GM12891 (cell line): Measurements from ENCODE around the gene RIOX2.
"Not testable (repeated sequence)": the region's sequence is repeated elsewhere in the genome, so short reads cannot be mapped to it uniquely, and the experiment has no call there.

Source experiments
- DNase-seq: peaks from one replicate; pipeline ENCODE4 v3.0.0; 2011; ENCODE audit warnings: low spot score; ENCODE audit not compliant: insufficient read length
- FAIRE-seq: peaks from 2 replicates; lab custom pipeline; 2011; peaks lifted over from hg19 to GRCh38; lab: Jason Lieb, UNC
- PAX5 ChIP-seq: IDR thresholded peaks from 2 replicates; pipeline ENCODE4 v1.6.1; 2011; ENCODE audit warnings: low read length, moderate library complexity, mild to moderate bottlenecking; ENCODE audit not compliant: insufficient read depth, severe bottlenecking
- POLR2A ChIP-seq: IDR thresholded peaks from 2 replicates; pipeline ENCODE4 v1.6.1; 2011; ENCODE audit warnings: low read depth, low read length, control low read depth
- POLR2AphosphoS5 ChIP-seq: IDR thresholded peaks from 2 replicates; pipeline ENCODE4 v1.6.1; 2011; ENCODE audit warnings: low read depth, low read length, control low read depth
- POU2F2 ChIP-seq: IDR thresholded peaks from 2 replicates; pipeline ENCODE4 v1.6.1; 2011; ENCODE audit warnings: low read depth, mild to moderate bottlenecking, control low read depth, low read length, moderate library complexity
- SPI1 ChIP-seq: IDR thresholded peaks from 2 replicates; pipeline ENCODE4 v1.6.1; 2011; ENCODE audit warnings: low read depth, low read length, control low read depth
- TAF1 ChIP-seq: IDR thresholded peaks from 2 replicates; pipeline ENCODE4 v1.6.1; 2011; ENCODE audit warnings: low read depth, low read length, control low read depth

The RIOX2 gene

GRCh38 chr3:97927704-97928103, 44.5 kb downstream of the RIOX2 start:
- TF ChIP-seq TAF1 (no peak), PAX5 (no peak), SPI1 (no peak), POU2F2 (no peak), POLR2AphosphoS5 (no peak), POLR2A (no peak)
- FAIRE-seq = no peak
- no peak for DNase-seq

- DNase-seq (no peak), FAIRE-seq (no peak)
- TF ChIP-seq POLR2AphosphoS5 (no peak), POLR2A (no peak), SPI1 (no peak), PAX5 (no peak), TAF1 (no peak), POU2F2 (no peak)
These were observed 54.3 kb downstream of the RIOX2 start for GRCh38 chr3:97917813-97918536.

- TF ChIP-seq POLR2A = no peak
- no peak for TF ChIP-seq SPI1
- no peak for TF ChIP-seq POLR2AphosphoS5
- no peak for TF ChIP-seq PAX5
- no peak for TF ChIP-seq TAF1
- no peak for TF ChIP-seq POU2F2
- no peak for FAIRE-seq
- DNase-seq = no peak
These were observed 55.7 kb downstream of the RIOX2 start for GRCh38 chr3:97916576-97916975.

GRCh38 chr3:97914388-97914787, 57.8 kb downstream of the RIOX2 start:
- FAIRE-seq (peak; percentile 62), DNase-seq (no peak)
- no peak for TF ChIP-seq SPI1
- no peak for TF ChIP-seq POU2F2
- TF ChIP-seq POLR2AphosphoS5 = no peak
- no peak for TF ChIP-seq POLR2A
- no peak for TF ChIP-seq TAF1
- no peak for TF ChIP-seq PAX5

GRCh38 chr3:97911459-97911858, 60.8 kb downstream of the RIOX2 start:
- no peak for TF ChIP-seq PAX5
- no peak for TF ChIP-seq POLR2AphosphoS5
- DNase-seq (no peak), FAIRE-seq (no peak)

GRCh38 chr3:97910931-97911351, 61.3 kb downstream of the RIOX2 start:
- no peak for DNase-seq
- no peak for FAIRE-seq
- TF ChIP-seq PAX5 (no peak), POLR2AphosphoS5 (no peak), POU2F2 (no peak), TAF1 (no peak), POLR2A (no peak), SPI1 (no peak)

GRCh38 chr3:97910236-97910831, 61.9 kb downstream of the RIOX2 start:
- not testable (repeated sequence) for FAIRE-seq

GRCh38 chr3:97909830-97910229, 62.4 kb downstream of the RIOX2 start:
- not testable (repeated sequence) for FAIRE-seq, DNase-seq

More at GRCh38 chr3:97910236-97910831, 61.9 kb downstream of the RIOX2 start:
- not testable (repeated sequence) for DNase-seq

- no peak for DNase-seq
These were observed 70.7 kb downstream of the RIOX2 start for GRCh38 chr3:97901313-97902248.

GRCh38 chr3:97899331-97899730, 72.9 kb downstream of the RIOX2 start:
- TF ChIP-seq TAF1 = no peak

More at GRCh38 chr3:97901313-97902248, 70.7 kb downstream of the RIOX2 start:
- TF ChIP-seq POLR2A (no peak), POU2F2 (no peak), SPI1 (no peak), POLR2AphosphoS5 (no peak), TAF1 (no peak), PAX5 (no peak)
- no peak for FAIRE-seq

GRCh38 chr3:97896547-97896946, 75.7 kb downstream of the RIOX2 start:
- no peak for TF ChIP-seq POLR2AphosphoS5
- no peak for TF ChIP-seq POLR2A
- no peak for TF ChIP-seq TAF1
- TF ChIP-seq SPI1 = no peak
- no peak for TF ChIP-seq POU2F2
- no peak for TF ChIP-seq PAX5
- no peak for FAIRE-seq
- no peak for DNase-seq

More at GRCh38 chr3:97899331-97899730, 72.9 kb downstream of the RIOX2 start:
- DNase-seq (no peak), FAIRE-seq (no peak)
